ENCODE data around the gene PAGE4. TPM values are rescaled to one million over a fixed set of nuclear protein-coding genes. Genes with fewer than 3 reads are reported as not detected.

PAGE4 gene
- polyA plus RNA-seq, 6 donors from 2014 or later = not detected

DNA sequence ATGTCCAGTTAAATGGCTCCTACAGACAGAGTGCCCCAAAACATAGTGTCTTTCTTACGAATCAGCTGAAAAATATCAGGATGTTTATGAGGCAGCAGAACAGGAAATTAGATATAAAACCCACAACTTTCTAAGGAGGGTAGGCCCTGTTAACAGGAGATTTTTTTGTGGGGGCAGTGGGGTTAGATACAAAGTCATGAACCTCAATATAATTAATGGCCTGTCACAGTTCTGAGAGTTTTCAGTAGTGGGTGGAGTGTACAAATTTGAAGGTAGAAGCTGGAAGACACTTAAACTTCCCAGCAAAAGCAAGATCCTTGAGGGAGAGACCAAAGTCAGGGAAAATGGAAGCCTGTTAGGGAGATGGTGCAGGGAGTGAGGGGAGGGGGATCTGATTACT lies 17.4 kb downstream of the PAGE4 start:
- no peak for ATAC-seq (ENCODE audit: low read depth in 2 of 2)
- H3K9me3 Mint-ChIP-seq = peaks cover 0 to 4% (median 0%) of the 10 kb centered on the region in 7 donors
- no peak overlapping the region for H3K4me3 Mint-ChIP-seq
- peaks cover 4 to 29% (median 10%) of the 10 kb centered on the region in 3 donors for H3K27me3 Mint-ChIP-seq
- DNase-seq = no peak
- H3K4me1 Mint-ChIP-seq = no peaks in the 10 kb centered on the region
- no peak overlapping the region for H3K27ac Mint-ChIP-seq
- no peaks in the 10 kb centered on the region for H3K36me3 Mint-ChIP-seq

DNA sequence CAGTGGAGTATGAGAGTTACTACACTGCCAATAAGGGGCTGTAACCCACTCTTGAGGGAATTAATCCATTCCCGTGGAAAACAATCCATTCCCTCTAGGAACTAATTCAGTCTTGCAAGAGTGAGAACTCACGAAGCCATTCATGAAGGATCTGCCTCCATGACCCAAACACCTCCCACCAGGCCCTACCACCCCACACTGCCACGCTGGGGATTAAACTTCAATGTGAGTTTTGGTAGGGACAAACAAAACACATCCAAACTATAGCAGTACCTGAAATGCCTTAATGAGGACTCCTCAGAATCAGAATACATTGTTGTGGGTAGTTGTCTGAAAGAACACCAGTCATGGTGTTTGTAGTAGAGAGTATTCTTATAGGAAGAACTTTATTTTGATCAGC lies 19.2 kb downstream of the PAGE4 start:
- H3K36me3 Mint-ChIP-seq = no peaks in the 10 kb centered on the region
- H3K27ac Mint-ChIP-seq = no peak overlapping the region
- ATAC-seq (ENCODE audit: low read depth in 2 of 2) (no peak), DNase-seq (no peak)
- H3K27me3 Mint-ChIP-seq = peaks cover 4 to 32% (median 15%) of the 10 kb centered on the region in 3 donors
- H3K4me1 Mint-ChIP-seq = no peaks in the 10 kb centered on the region
- peaks cover 0 to 4% (median 0%) of the 10 kb centered on the region in 7 donors for H3K9me3 Mint-ChIP-seq
- H3K4me3 Mint-ChIP-seq = no peak overlapping the region

DNA sequence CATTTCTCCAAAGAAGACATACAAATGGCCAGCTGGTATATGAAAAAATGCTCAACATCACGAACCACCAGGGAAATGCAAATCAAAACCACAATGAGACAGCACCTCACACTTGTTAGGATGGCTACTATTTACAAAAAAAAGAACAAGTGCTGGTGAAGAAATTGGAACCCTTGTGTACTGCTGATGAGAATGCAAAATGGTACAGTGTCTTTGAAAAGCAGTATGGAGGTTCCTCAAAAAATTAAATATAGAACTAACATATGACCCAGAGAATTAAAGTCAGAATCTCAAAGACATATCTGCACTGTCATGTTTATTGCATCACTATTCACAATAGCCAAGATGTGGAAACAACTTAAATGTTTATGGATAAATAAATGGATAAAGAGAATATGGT lies 20.9 kb downstream of the PAGE4 start:
- ATAC-seq (ENCODE audit: low read depth in 2 of 2) = no peak
- Mint-ChIP-seq H3K27ac (no peak overlapping the region), H3K36me3 (no peaks in the 10 kb centered on the region)

DNA sequence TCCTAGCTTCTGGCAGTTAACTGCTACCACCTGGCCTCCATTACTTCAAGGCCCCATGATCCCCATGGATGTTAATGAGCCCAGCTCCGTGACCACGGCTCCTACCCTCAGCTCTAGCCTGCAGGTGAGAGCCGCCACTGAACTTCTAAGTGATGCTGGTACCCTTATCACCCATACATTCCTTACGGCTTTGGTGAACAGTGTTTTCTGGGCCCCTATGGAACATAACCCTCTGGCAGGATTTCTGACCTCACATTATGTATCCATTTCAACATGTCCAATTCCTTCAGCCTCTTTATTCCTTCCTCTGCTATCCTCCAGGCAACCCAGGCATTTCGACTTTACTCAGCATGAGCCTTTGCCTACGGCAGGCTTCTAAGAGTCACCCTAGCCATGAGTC lies 24.6 kb downstream of the PAGE4 start:
- no peak overlapping the region for H3K27ac Mint-ChIP-seq
- peaks cover 0 to 10% (median 9%) of the 10 kb centered on the region in 3 donors for H3K27me3 Mint-ChIP-seq
- H3K4me3 Mint-ChIP-seq = no peak overlapping the region
- no peaks in the 10 kb centered on the region for H3K4me1 Mint-ChIP-seq
- H3K36me3 Mint-ChIP-seq = no peaks in the 10 kb centered on the region
- ATAC-seq (ENCODE audit: low read depth in 2 of 2) (no peak), DNase-seq (no peak)
- H3K9me3 Mint-ChIP-seq = peaks cover 0 to 4% (median 0%) of the 10 kb centered on the region in 7 donors

More for the DNA sequence above, 20.9 kb downstream of the PAGE4 start:
- Mint-ChIP-seq H3K4me3 (no peak overlapping the region), H3K4me1 (no peaks in the 10 kb centered on the region), H3K27me3 (peaks cover 3 to 31% (median 15%) of the 10 kb centered on the region in 3 donors), H3K9me3 (peaks cover 0 to 6% (median 0%) of the 10 kb centered on the region in 7 donors)
- DNase-seq = no peak

DNA sequence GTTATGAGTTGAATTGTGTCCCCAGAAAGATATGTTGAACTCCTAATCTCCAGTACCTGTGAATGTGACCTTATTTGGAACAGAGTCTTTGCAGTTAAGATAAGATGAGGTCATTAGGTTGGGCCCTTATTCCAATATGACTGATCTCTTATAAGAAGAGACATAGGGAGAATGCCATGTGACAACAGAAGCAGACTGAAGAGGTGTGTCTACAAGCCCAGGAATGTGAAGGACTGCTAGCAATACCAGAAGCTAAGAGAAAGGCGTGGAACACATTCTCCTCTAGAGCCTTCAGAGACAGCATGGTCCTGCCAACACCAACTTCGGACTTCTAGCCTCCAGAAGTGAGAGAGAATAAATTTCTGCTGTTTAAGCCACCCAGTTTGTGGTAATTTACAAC lies 27.7 kb downstream of the PAGE4 start:
- H3K27ac Mint-ChIP-seq = no peak overlapping the region
- H3K4me3 Mint-ChIP-seq = no peak overlapping the region
- H3K27me3 Mint-ChIP-seq = peaks cover 0 to 18% (median 8%) of the 10 kb centered on the region in 3 donors
- ATAC-seq (ENCODE audit: low read depth in 2 of 2) (no peak), DNase-seq (no peak)
- peaks cover 0 to 6% (median 0%) of the 10 kb centered on the region in 7 donors for H3K9me3 Mint-ChIP-seq
- no peaks in the 10 kb centered on the region for H3K36me3 Mint-ChIP-seq
- no peaks in the 10 kb centered on the region for H3K4me1 Mint-ChIP-seq

DNA sequence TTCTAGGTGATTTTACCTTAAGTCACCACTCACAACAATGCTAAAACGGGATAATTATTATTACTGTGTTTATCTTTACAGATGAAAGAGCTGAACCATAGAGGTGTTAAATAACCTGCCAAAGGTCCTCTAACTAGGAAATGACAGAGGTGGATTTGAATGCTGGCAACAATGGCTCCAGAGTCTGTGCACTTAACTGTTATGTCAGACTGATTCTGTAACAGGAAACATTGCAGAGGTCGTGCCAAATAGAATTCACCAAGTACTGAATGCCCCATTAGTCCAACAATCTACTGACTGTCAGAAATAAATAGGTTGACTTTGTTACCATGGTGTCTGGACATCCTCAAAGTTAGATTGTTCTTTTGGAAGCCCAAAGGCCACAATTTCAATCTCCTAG lies 29.2 kb downstream of the PAGE4 start:
- Mint-ChIP-seq H3K27me3 (peaks cover 0 to 27% (median 6%) of the 10 kb centered on the region in 3 donors), H3K9me3 (peaks cover 0 to 6% (median 0%) of the 10 kb centered on the region in 7 donors), H3K4me3 (no peak overlapping the region), H3K36me3 (no peaks in the 10 kb centered on the region), H3K27ac (no peak overlapping the region), H3K4me1 (no peaks in the 10 kb centered on the region)
- DNase-seq = no peak
- ATAC-seq (ENCODE audit: low read depth in 2 of 2) = no peak

DNA sequence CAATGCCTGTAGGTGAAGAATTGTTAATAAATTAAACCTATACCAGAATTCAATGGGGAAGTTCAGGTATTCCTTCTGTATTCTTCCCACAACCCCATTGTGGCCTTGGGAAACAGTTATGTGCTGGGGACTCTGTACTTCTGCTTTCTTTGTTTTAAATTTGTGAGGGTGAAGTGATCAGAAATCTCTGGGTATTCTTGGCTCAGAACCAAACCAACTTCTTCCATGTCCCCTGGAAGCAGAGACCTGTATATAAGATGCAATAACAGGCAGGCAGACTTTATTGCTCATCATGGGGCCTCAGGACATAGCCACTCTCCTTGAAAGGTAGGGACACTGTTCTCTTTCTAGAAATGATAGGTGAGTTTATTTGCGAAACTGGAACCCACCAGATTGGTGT lies 30.4 kb downstream of the PAGE4 start:
- DNase-seq (no peak), ATAC-seq (ENCODE audit: low read depth in 2 of 2) (no peak)
- Mint-ChIP-seq H3K4me3 (no peak overlapping the region), H3K9me3 (peaks cover 0 to 6% (median 0%) of the 10 kb centered on the region in 7 donors), H3K36me3 (no peaks in the 10 kb centered on the region), H3K4me1 (no peaks in the 10 kb centered on the region), H3K27me3 (peaks cover 0 to 21% (median 6%) of the 10 kb centered on the region in 3 donors), H3K27ac (no peak overlapping the region)

DNA sequence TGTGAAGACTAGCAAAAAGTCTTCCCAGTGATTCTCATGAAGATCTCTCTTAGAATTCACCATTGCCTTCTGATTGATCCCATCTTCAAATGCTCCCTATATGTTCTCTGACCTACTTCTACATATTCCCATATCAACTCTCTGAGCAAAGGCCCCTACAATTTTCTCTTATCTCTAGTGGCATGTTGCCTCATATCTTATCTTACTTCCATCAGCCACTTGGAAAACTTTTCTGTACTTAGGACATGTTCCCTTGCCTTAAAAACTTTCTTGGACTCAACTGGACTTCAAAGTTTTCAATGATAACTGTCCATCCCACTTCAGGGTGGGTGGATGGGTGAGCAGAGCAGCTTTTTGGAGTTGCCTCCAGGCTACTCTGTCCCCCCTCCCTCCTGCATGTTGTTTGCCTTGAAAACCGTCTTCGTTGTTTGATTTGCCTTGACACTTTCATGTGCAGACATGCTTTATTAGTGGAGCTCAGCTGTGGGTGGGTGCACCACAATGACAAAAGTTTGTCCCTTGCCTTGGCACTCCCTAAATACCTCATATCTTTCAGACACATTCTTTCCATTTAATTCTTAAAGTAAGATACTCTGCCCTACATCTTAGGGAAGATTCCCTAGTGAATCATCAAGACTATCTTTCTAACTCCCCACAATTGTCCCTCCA lies 31.9 kb downstream of the PAGE4 start:
- Mint-ChIP-seq H3K4me1 (no peaks in the 10 kb centered on the region), H3K4me3 (no peak overlapping the region), H3K9me3 (peaks cover 0 to 2% (median 0%) of the 10 kb centered on the region in 7 donors), H3K27me3 (peaks cover 0 to 30% (median 5%) of the 10 kb centered on the region in 3 donors), H3K36me3 (no peaks in the 10 kb centered on the region), H3K27ac (peak overlapping the region in 1 of 6 donors; percentile 74)
- no peak for DNase-seq
- no peak for ATAC-seq (ENCODE audit: low read depth in 2 of 2)

DNA sequence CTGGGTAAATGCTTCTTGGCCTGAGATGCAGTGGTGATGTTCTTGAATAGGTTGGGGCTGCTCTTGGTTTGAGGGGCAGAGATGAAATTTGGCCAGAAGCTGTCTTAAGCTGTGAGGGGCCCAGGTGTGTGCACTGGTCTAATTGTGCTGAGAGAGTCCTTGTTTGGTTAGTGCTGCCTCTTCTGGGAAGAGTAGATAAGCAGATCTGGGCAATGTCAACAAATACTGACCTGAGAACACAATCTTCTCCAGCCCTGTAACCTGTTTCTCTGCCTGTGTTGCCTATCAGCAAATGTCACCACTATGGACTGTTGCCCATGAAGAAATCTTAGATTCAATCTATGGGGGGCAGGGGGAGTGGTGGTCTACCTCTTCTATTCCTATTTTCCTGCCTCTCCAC lies 33.0 kb downstream of the PAGE4 start:
- Mint-ChIP-seq H3K27me3 (peaks cover 0 to 30% (median 6%) of the 10 kb centered on the region in 3 donors), H3K4me1 (no peaks in the 10 kb centered on the region), H3K9me3 (peaks cover 0 to 2% (median 0%) of the 10 kb centered on the region in 7 donors), H3K27ac (no peak overlapping the region), H3K36me3 (no peaks in the 10 kb centered on the region), H3K4me3 (no peak overlapping the region)
- DNase-seq (no peak), ATAC-seq (ENCODE audit: low read depth in 2 of 2) (no peak)

DNA sequence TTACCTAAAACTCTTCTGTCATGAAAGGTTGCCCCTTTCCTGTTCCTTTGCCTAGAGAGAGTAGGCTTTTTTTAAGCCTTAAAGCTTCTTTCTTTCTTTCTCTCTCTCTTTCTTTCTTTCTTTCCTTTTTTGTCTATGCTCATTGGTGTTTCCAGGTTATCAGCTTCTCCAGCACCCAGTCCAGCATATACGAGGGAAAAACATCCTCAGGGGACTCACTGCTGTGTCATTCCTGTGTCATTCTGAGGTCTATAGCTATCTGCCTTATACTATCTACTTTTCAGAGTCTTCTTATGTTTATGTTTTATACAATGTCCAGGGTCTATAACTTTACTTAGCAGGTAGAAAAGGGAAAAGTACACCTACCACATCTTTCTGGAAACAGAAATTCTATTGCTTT lies 39.6 kb downstream of the PAGE4 start:
- Mint-ChIP-seq H3K27me3 (peaks cover 3 to 43% (median 16%) of the 10 kb centered on the region in 3 donors), H3K9me3 (no peaks in the 10 kb centered on the region), H3K4me3 (no peak overlapping the region), H3K36me3 (no peaks in the 10 kb centered on the region), H3K27ac (peak overlapping the region in 1 of 6 donors; percentile 85), H3K4me1 (no peaks in the 10 kb centered on the region)
- no peak for ATAC-seq (ENCODE audit: low read depth in 2 of 2)
- DNase-seq = no peak

DNA sequence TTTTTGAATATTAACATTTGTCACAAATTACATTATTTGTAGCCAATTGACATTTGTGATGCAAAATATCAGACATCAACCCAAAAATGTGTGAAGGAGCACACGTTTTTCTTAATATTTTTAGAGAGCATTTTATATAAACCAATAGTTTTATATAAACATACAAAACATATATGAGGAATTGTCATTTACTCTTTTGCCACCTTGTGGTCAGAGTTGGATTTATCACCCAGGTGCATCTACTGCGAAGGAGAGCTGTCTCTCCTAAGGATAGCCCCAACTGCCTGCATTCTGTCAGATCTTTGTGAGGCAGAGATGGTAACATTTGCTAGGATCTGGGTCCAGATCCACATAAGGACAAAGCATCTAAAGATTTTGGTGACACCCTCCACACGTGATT lies 47.6 kb downstream of the PAGE4 start:
- Mint-ChIP-seq H3K36me3 (no peaks in the 10 kb centered on the region), H3K4me1 (peaks cover 13 to 21% (median 15%) of the 10 kb centered on the region in 3 donors), H3K9me3 (no peaks in the 10 kb centered on the region), H3K27me3 (peaks cover 0 to 5% (median 0%) of the 10 kb centered on the region in 3 donors), H3K4me3 (peak overlapping the region in 2 of 8 donors; percentile 43 to 92), H3K27ac (peak overlapping the region in 1 of 6 donors; percentile 77)
- ATAC-seq (ENCODE audit: low read depth in 2 of 2) (no peak), DNase-seq (peak; percentile 21)

DNA sequence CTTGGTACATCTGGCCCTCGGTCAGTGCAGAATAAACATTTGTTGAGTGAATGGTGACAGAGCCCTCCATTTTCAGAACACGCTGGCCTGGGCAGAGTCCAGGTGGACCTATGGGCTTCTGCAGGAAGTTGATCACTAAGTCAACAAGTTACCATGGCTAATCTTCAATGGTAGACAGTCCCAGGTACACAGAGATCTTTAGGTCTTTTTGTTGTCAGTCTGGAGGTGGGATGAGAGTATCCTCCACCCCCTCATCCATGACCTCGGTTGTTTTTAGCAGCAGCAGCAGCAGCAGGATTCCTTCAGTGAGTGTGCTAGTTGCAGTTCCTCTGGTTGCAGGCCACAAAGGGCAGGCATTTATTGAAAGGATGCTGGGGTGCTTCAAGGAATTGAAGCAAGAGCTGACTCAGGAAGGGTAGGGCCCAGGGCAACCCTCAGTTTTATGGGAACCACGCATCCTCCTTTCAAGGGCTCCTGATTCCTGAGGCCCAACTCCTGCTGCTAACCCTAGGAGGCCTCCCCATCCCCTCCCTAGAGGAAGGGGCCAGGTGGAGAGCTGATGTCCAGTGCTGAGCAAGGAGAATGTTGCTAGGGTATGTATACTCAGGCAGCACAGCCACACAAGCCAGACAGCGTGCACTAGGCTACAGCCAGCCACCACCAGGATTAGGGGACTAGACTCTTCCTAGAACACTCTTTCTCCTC lies 48.4 kb downstream of the PAGE4 start:
- Mint-ChIP-seq H3K9me3 (no peaks in the 10 kb centered on the region), H3K27me3 (no peaks in the 10 kb centered on the region), H3K4me1 (peaks cover 13 to 21% (median 19%) of the 10 kb centered on the region in 3 donors), H3K36me3 (no peaks in the 10 kb centered on the region), H3K4me3 (peak overlapping the region in 2 of 8 donors; percentile 12 to 92), H3K27ac (peak overlapping the region in 3 of 6 donors; percentile 32 to 73 (median 49))
- no peak for ATAC-seq (ENCODE audit: low read depth in 2 of 2)
- no peak for DNase-seq

DNA sequence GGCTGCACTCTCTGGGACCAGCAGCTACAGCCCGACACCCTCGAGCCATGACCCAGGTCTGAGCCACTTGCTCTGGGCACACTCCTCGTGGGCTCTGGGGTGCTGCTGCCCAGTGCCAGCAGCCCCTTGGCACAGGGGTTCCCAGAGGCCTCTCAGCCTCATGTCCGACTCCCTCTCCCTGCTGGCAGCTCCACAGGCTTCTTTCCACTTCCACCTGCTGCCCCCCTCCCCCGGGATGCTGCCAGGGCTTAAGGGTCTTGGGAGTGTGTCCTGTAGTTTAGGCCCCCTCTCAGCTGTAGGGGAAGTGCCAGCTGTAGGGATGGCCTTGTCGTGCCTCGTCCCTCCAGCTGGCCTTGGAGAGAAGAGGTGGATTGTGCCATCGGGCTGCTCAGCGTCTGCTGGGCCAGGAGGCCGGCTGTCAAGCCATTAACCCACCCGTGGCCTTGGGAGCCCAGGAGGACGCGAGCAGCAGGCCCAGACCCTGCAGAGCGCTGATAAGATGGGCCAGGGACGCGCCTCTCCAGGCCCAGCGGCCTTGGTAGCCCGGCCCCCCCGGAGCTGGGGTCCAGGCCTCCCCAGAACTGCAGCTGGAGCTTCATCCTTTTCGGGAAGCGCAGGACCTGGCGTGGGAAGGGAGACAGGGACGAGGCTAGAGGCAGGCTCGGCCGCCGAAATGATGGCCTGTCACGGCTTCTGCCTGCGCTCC lies 49.2 kb downstream of the PAGE4 start:
- H3K4me1 Mint-ChIP-seq = peaks cover 13 to 21% (median 19%) of the 10 kb centered on the region in 3 donors
- no peak for DNase-seq
- ATAC-seq (ENCODE audit: low read depth in 2 of 2) = no peak

More for the DNA sequence above, 49.2 kb downstream of the PAGE4 start:
- Mint-ChIP-seq H3K27ac (peak overlapping the region in 4 of 6 donors; percentile 20 to 93 (median 78)), H3K27me3 (no peaks in the 10 kb centered on the region), H3K36me3 (no peaks in the 10 kb centered on the region), H3K4me3 (peak overlapping the region in 6 of 8 donors; percentile 75 to 92 (median 84)), H3K9me3 (no peaks in the 10 kb centered on the region)

Data from naive B cell (primary cell).